Stimulated activated CD8-positive, alpha-beta memory T cell treated with anti-CD3 and anti-CD28 coated beads, Interleukin-4, amount 100 ng/mL, for 4 hours (primary cell): Measurements from ENCODE around the gene GRIN2C.

ENCODE experiments used
- DNase-seq, 2 donors: peaks; one replicate each; pipeline ENCODE4 v3.0.0-alpha.2; 2020; ENCODE audit warnings: low read depth in 2 of 2, low spot score in 1 of 2

The GRIN2C gene

GRCh38 chr17:74822939-74823367 lies 36.7 kb downstream of the GRIN2C start:
- no peak for DNase-seq

GRCh38 chr17:74822335-74822938 lies 37.2 kb downstream of the GRIN2C start:
- DNase-seq = no peak

- DNase-seq = no peak
Observed at GRCh38 chr17:74821655-74822334, 37.9 kb downstream of the GRIN2C start.

- DNase-seq = no peak
Observed at GRCh38 chr17:74819801-74820436, 39.8 kb downstream of the GRIN2C start.

GRCh38 chr17:74818291-74818938 lies 41.3 kb downstream of the GRIN2C start:
- no peak for DNase-seq

- no peak for DNase-seq
Observed at GRCh38 chr17:74816905-74817620, 42.6 kb downstream of the GRIN2C start.

- DNase-seq = no peak
Observed at GRCh38 chr17:74815550-74816370, 43.9 kb downstream of the GRIN2C start.

GRCh38 chr17:74815067-74815466 lies 44.6 kb downstream of the GRIN2C start:
- no peak for DNase-seq

GRCh38 chr17:74814453-74814852 lies 45.2 kb downstream of the GRIN2C start:
- no peak for DNase-seq

GRCh38 chr17:74812109-74813009 lies 47.3 kb downstream of the GRIN2C start:
- no peak for DNase-seq

- DNase-seq = no peak
Observed at GRCh38 chr17:74810699-74811485, 48.8 kb downstream of the GRIN2C start.

- DNase-seq = no peak
Observed at GRCh38 chr17:74808714-74809430, 50.8 kb downstream of the GRIN2C start.

GRCh38 chr17:74807925-74808324 lies 51.8 kb downstream of the GRIN2C start:
- no peak for DNase-seq

GRCh38 chr17:74807441-74807840 lies 52.2 kb downstream of the GRIN2C start:
- DNase-seq = no peak

- no peak for DNase-seq
Observed at GRCh38 chr17:74806334-74806733, 53.4 kb downstream of the GRIN2C start.

- no peak for DNase-seq
Observed at GRCh38 chr17:74805591-74805991, 54.1 kb downstream of the GRIN2C start.

- DNase-seq = no peak
Observed at GRCh38 chr17:74804683-74805082, 55.0 kb downstream of the GRIN2C start.

- DNase-seq = no peak
Observed at GRCh38 chr17:74803971-74804370, 55.7 kb downstream of the GRIN2C start.
